NOMO-1 treated with DMSO at 0.1 percent for 48 hours (cell line): ENCODE results near the gene ATP13A3.

Experiments used
- DNase-seq: peaks from one replicate; lab custom pipeline; 2025; ENCODE audit not compliant: unreplicated experiment; lab: John Stamatoyannopoulos, UW

ATP13A3 gene

GRCh38 chr3:194446172-194446571 is 40.6 kb downstream of the ATP13A3 start:
- DNase-seq = no peak

- DNase-seq = no peak
Observed at GRCh38 chr3:194443901-194444300, 42.9 kb downstream of the ATP13A3 start.

DNA sequence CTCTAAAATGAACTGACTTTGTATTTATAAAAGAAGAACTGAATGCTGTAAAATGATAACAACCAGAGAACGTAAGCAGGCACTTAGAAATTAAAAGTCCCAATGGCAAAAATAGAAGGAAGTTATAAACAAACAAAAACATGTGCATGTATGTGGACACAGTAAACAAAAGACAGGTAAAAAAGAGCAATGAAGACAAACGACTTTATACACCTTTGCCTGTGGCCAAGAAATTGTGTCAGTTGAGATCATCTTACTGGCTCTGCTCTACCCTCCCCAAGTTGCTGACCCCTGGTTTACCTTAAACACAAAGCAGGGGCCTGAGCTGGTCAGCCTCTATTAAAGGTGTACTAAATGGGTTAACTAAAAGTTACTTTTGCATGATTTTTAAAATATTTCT is 46.0 kb downstream of the ATP13A3 start:
- no peak for DNase-seq

DNA sequence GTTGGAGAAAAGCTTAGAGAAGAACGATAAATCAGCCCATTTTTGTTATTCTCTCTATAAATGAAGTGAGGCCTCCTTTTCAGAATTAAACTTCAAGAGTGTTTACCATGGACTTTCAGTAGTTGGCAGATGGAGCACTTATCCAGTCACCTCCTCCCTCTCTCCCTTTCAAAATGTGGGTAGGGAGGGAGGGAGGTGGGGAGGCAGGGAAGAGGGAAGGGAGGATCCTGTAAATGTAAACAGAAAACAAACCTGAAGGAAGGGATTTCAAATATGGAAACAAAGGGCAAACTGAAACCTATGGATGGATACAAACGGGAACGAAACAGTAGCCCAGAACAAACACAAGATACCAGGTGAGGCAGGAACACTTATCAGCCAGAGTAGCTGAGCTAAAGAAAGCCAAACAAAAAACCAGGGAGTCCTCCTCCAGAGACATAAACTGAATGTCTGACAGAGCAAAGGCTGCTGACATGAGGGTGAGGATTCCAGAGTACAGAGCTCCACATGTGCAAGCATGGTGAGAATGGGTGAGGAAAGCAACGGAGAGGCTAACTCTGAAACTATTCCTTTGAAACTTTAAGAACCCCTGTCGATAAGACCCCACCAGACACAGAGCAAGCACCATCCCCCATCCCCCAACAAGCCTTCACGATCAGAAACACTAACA is 46.8 kb downstream of the ATP13A3 start:
- no peak for DNase-seq

DNA sequence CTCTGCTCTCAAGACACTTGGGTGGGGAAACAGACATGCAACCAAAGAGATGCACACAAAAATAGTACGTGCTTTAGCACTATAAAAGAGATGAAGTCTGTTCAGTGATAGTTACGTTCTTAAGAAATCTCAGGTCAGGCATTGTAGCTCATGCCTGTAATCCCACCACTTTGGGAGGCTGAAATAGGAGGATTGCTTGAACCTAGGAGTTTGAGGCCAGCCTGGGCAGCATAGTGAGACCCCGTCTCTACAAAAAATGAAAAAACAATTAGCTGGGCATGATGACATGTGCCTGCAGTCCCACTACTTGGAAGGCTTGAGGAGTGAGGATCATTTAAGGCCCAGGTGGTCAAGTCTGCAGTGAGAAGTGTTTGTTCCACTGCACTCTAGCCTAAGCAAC is 52.3 kb downstream of the ATP13A3 start:
- no peak for DNase-seq

DNA sequence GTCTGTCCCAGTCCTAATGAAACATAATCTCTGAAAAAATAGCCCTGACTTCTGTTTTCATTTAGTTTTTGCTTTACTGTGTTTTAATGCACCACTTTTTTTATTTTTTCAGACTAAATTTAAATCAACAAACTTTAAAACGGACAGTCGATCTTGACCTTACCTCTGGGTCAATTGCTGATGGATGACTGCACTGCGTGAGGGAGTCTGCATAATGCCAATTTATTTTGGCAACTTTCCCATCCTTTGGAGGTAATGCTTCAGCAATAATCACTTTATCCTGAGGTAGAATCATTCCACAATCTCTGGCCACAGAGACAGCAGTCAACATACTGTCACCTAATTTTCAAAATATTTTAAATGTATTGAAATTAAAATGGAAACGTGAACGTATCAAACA is 55.2 kb downstream of the ATP13A3 start:
- DNase-seq = no peak

- no peak for DNase-seq
Observed at GRCh38 chr3:194425399-194425798, 61.4 kb downstream of the ATP13A3 start.

DNA sequence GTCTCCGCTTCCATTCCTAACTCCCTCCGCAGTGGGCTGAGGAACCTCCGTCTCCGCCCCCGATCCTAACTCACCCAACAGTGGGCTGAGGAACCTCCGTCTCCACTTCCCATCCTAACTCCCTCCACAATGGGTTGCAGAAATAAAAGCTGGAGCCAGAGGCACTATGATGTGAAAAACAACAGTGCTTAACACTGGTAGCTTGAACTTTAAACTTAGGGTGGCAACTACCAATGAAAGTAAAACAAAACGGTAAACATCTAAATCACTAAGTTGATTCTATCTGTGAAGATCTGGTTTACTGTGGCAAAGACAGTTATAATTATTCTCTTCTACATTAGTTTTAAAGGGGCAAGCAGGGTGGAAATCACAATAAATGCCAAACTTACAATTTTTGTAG is 61.8 kb downstream of the ATP13A3 start:
- DNase-seq = no peak

DNA sequence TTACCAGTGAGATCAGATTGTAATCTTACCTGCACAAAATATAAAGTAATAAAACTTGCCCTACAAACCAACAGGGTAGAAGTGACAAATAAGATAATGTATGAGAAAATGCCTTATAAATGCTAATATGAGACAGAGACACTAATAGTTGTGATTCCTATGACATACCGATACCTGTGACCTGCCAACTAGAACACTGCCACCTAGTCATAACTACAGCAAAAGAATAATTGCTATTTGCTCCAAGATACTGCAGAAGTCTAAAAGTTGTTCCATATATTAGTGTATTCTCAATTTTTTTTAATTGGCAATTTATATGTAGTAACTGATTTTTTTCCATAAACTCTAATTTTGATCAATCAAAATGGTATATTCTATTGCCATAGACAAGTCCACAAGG is 62.4 kb downstream of the ATP13A3 start:
- no peak for DNase-seq

GRCh38 chr3:194423317-194423716 is 63.5 kb downstream of the ATP13A3 start:
- DNase-seq = no peak

GRCh38 chr3:194422188-194422587 is 64.6 kb downstream of the ATP13A3 start:
- no peak for DNase-seq

DNA sequence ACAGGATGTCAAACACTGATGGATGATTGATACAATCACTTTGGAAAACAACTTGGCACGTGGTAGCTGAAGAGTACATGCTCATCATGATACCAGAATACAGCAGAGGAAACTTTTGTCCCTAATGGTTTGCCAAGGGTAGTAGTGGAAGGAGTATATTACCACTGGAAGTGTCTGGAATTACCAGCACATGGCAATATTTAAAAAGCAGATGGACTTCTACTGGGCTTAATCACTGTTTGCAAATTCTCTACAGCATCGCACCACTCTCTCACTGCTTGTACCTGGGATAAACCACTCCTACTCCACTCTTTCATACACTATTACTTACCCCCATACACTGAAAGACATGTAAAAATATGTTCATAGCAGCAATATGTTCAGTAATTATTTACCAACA is 68.1 kb downstream of the ATP13A3 start:
- DNase-seq = no peak

GRCh38 chr3:194407423-194407822 is 79.4 kb downstream of the ATP13A3 start:
- no peak for DNase-seq

- no peak for DNase-seq
Observed at GRCh38 chr3:194405766-194406165, 81.0 kb downstream of the ATP13A3 start.

DNA sequence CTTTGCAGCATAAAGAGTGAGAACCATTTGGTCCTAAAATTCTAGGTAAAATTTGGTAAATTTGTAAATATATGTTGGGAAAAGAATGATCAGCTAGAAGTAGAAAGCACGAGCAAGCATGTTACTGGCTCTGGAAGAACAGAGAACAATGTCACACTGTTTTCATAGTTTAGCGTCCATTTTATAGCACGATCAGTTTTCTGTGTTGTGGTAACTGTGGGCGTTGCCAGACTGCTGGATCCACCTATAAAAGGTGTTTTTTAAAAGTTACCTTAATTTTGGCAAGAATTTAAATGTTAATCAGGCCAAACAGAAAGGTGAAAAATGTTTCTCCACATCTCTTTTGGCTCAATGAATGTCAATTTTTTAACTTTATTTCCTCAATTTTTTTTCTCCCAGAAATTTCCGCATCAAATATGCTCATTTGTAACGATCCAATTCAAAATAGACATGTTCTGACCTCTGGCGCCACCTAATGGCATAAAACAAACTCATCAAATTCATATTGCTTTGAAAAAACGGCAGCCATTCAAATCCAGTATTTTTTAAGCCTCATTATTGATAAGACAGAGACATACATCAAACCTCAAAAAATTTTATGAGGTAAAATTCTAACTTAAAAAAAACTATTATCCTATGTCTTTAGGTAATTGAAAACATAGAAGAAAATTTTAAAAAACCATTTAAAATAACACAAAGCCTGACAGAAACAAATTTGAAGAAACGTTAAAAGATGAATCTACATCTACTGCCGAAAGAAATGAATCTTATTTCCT is 82.2 kb downstream of the ATP13A3 start:
- DNase-seq = peak; percentile 45

GRCh38 chr3:194401868-194402329 is 84.9 kb downstream of the ATP13A3 start:
- DNase-seq = no peak

DNA sequence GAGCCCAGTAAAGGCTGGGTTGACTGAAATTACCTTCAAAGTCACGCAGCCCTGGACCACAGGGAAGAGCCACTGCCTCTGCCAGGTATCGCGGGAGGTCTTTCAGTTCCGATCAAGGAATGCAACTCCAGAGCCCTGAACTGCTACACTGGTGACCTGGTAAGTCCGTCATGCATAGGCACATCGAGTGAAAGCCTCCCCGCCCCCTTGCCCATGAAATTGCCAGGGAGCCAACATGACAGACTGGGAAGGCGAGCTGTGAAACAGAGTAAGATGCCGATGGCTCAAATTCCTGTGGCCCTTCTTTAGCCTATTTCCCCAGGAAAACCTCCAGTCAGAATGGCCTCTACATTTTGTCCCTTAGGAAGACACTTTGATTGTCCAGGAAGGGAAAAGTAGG is 85.5 kb downstream of the ATP13A3 start:
- no peak for DNase-seq

GRCh38 chr3:194399874-194400411 is 86.9 kb downstream of the ATP13A3 start:
- DNase-seq = peak; percentile 27

DNA sequence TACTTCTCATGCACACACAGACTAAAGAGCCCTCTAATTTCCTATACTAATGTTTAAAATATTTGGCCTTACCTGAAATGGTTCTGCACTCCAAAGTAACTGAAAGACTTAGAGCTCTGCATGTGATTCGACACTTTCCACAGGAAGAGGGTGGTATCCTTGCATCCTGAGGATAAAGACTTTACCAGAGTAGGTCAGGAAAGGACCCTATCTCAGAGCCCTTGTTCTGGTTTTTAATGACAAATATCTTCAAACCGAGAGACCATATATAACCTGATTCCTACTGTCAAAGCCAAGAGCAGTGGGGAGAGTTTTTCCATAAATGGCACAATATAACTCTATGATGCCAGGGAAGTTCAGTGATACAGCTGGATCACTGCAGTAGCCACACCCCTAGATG is 87.6 kb downstream of the ATP13A3 start, which contains the start of gene GP5:
GP5 (minus strand) TSS at position 101 of the 400 bp plus-strand sequence. CDS start 984 bp downstream, outside the sequence.
- DNase-seq = no peak

DNA sequence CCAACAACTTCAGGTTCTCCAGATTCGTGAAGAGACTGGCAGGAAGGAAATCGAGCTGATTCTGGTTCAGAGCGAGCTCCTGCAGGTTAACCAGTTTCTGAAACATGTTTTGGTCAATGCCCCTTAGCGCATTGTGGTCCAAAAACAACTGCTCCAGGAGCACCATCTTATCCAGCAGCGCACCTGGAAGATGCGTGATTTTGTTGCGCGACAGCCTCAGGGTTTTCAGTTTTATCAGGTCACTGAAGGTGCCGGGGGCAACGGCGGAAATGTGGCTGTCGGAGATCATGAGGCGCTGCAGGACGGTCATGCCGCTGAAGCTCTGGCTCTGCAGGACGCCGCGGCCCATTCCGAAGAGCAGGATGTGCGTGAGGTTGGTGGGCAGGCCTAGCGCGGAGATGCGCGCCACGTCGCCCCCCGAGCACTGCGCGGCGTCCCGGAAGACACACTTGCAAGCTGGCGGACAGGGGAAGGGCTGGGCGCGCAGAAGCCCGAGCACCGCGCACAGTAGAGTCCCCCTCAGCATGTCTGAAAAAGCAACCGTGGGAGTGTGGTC is 89.0 kb downstream of the ATP13A3 start:
- DNase-seq = no peak

GRCh38 chr3:194396859-194397756 is 89.7 kb downstream of the ATP13A3 start:
- DNase-seq = peak; percentile 13
